Measurements from ENCODE around the gene GIMAP1. TPM values are rescaled to one million over a fixed set of nuclear protein-coding genes. Genes with fewer than 3 reads are reported as not detected.
A peak's percentile ranks its signal among the peaks of the same experiment; 100 is the strongest.

Gene GIMAP1
- total RNA-seq, 1 donor from 2014 or later, result not detected

- Mint-ChIP-seq H3K27me3 (peaks cover 26% of the 10 kb centered on the region), H3K27ac (no peak overlapping the region), H3K36me3 (no peaks in the 10 kb centered on the region), H3K4me1 (ENCODE audit: unreplicated experiment) (no peaks in the 10 kb centered on the region), H3K4me3 (no peak overlapping the region), H3K9me3 (no peaks in the 10 kb centered on the region)
- DNase-seq (ENCODE audit: extremely low spot score, unreplicated experiment), result no peak
- peak; percentile 64 for TF ChIP-seq CTCF (conservative IDR thresholded peaks at IDR 0.05)
Observed at GRCh38 chr7:150753826-150754603, 37.6 kb downstream of the GIMAP1 start.

GRCh38 chr7:150754951-150755350 is 38.5 kb downstream of the GIMAP1 start:
- DNase-seq (ENCODE audit: extremely low spot score, unreplicated experiment), result no peak
- peaks cover 22% of the 10 kb centered on the region for H3K27me3 Mint-ChIP-seq
- TF ChIP-seq CTCF (conservative IDR thresholded peaks at IDR 0.05), result no peak
- no peak overlapping the region for H3K27ac Mint-ChIP-seq
- no peaks in the 10 kb centered on the region for H3K9me3 Mint-ChIP-seq
- H3K4me1 Mint-ChIP-seq (ENCODE audit: unreplicated experiment), result no peaks in the 10 kb centered on the region
- H3K36me3 Mint-ChIP-seq, result no peaks in the 10 kb centered on the region
- no peak overlapping the region for H3K4me3 Mint-ChIP-seq

- Mint-ChIP-seq H3K27ac (no peak overlapping the region), H3K4me3 (no peak overlapping the region), H3K27me3 (peaks cover 18% of the 10 kb centered on the region), H3K9me3 (no peaks in the 10 kb centered on the region), H3K4me1 (ENCODE audit: unreplicated experiment) (no peaks in the 10 kb centered on the region), H3K36me3 (no peaks in the 10 kb centered on the region)
- no peak for TF ChIP-seq CTCF (conservative IDR thresholded peaks at IDR 0.05)
- no peak for DNase-seq (ENCODE audit: extremely low spot score, unreplicated experiment)
Observed at GRCh38 chr7:150755473-150756099, 39.2 kb downstream of the GIMAP1 start.

GRCh38 chr7:150756166-150756565 is 39.8 kb downstream of the GIMAP1 start:
- Mint-ChIP-seq H3K4me1 (ENCODE audit: unreplicated experiment) (no peaks in the 10 kb centered on the region), H3K27me3 (peaks cover 16% of the 10 kb centered on the region), H3K9me3 (no peaks in the 10 kb centered on the region), H3K27ac (no peak overlapping the region), H3K4me3 (no peak overlapping the region), H3K36me3 (no peaks in the 10 kb centered on the region)
- no peak for DNase-seq (ENCODE audit: extremely low spot score, unreplicated experiment)
- TF ChIP-seq CTCF (conservative IDR thresholded peaks at IDR 0.05), result no peak

DNA sequence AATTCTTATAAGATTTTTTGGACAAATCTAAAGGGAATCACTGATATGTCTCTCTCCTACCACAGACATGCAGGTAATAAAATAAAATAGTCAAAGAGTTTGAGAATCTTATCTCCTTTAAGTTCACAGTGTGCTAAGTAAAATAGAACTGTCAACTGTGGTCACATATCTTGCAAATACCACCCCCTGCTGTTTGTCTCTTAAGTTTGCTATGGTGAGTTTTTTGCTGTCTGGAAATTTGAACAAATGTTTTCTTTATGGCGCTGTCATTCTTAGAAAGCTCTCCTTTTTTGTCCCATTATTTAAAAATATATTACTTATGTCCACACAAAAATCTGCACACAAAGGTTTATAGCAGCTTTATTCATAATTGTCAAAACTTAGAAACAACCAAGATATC is 40.4 kb downstream of the GIMAP1 start:
- H3K9me3 Mint-ChIP-seq, result no peaks in the 10 kb centered on the region
- no peak for DNase-seq (ENCODE audit: extremely low spot score, unreplicated experiment)
- TF ChIP-seq CTCF (conservative IDR thresholded peaks at IDR 0.05), result peak; percentile 55
- H3K27ac Mint-ChIP-seq, result no peak overlapping the region
- H3K36me3 Mint-ChIP-seq, result no peaks in the 10 kb centered on the region
- peaks cover 14% of the 10 kb centered on the region for H3K27me3 Mint-ChIP-seq
- no peaks in the 10 kb centered on the region for H3K4me1 Mint-ChIP-seq (ENCODE audit: unreplicated experiment)
- no peak overlapping the region for H3K4me3 Mint-ChIP-seq
